ENCODE data around the gene DRG2. TPM values are rescaled to one million over a fixed set of nuclear protein-coding genes. Genes with fewer than 3 reads are reported as not detected.

DRG2 gene
- total and polyA plus RNA-seq, 9 of the 15 experiments (the other 6 are each of a cell fraction or from before 2014, with no cell fraction given), result 6.6 to 36.7 (median 26.1) TPM

GRCh38 chr17:18038861-18039534 is 48.8 kb upstream of the DRG2 start, which contains the start of the genes ATPAF2 and GID4 (continued):
- no peak for TF ChIP-seq RREB1 (CRISPR knock-in tag; IDR thresholded peaks at IDR 0.05)
- TF ChIP-seq ZNF785 (CRISPR knock-in tag; IDR thresholded peaks at IDR 0.05), result no peak
- TF ChIP-seq ZNF311 (CRISPR knock-in tag; IDR thresholded peaks at IDR 0.05), result no peak
- TF ChIP-seq FOXO4 (CRISPR knock-in tag; IDR thresholded peaks at IDR 0.05), result no peak
- no peak for TF ChIP-seq ZNF212 (CRISPR knock-in tag; IDR thresholded peaks at IDR 0.05)
- TF ChIP-seq ARID4B (CRISPR knock-in tag; IDR thresholded peaks at IDR 0.05), result peak; percentile 55; the same call in 1 of the 2 replicates
- TF ChIP-seq MTF1 (CRISPR knock-in tag; IDR thresholded peaks at IDR 0.05; ENCODE audit: borderline replicate concordance), result no peak
- TF ChIP-seq, protein P1, sequence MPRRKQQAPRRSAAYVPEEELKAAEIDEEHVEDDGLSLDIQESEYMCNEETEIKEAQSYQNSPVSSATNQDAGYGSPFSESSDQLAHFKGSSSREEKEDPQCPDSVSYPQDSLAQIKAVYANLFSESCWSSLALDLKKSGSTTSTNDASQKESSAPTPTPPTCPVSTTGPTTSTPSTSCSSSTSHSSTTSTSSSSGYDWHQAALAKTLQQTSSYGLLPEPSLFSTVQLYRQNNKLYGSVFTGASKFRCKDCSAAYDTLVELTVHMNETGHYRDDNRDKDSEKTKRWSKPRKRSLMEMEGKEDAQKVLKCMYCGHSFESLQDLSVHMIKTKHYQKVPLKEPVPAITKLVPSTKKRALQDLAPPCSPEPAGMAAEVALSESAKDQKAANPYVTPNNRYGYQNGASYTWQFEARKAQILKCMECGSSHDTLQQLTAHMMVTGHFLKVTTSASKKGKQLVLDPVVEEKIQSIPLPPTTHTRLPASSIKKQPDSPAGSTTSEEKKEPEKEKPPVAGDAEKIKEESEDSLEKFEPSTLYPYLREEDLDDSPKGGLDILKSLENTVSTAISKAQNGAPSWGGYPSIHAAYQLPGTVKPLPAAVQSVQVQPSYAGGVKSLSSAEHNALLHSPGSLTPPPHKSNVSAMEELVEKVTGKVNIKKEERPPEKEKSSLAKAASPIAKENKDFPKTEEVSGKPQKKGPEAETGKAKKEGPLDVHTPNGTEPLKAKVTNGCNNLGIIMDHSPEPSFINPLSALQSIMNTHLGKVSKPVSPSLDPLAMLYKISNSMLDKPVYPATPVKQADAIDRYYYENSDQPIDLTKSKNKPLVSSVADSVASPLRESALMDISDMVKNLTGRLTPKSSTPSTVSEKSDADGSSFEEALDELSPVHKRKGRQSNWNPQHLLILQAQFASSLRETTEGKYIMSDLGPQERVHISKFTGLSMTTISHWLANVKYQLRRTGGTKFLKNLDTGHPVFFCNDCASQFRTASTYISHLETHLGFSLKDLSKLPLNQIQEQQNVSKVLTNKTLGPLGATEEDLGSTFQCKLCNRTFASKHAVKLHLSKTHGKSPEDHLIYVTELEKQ (CRISPR knock-in tag; IDR thresholded peaks at IDR 0.05), result no peak
